Heart left ventricle (tissue), 16 donors: ENCODE data around the gene MIA. TPM values are rescaled to one million over a fixed set of nuclear protein-coding genes. Genes with fewer than 3 reads are reported as not detected.
A peak's percentile ranks its signal among the peaks of the same experiment; 100 is the strongest.
"Not testable (repeated sequence)": the region's sequence is repeated elsewhere in the genome, so short reads cannot be mapped to it uniquely, and the experiment has no call there.

ENCODE experiments used
- ATAC-seq, 4 donors: fragments of 200-7000 bp; cut with Tn5 transposase; one replicate each; pipeline ENCODE4 v1.9.1; 2020 to 2022; ENCODE audit warnings: moderate library complexity in 4 of 4, mild to moderate bottlenecking in 3 of 4, moderate number of reproducible peaks in 1 of 4
- DNase-seq, 5 donors: peaks; one replicate each; pipeline ENCODE4 v3.0.0-alpha.2; 2020
- H3K27ac ChIP-seq, 12 donors: fragments of 200-600 bp; sonication (generic) in 4 of 12; one replicate each; pipeline versions ENCODE4 v1.5.0 to v1.8.0; 2016 to 2022; ENCODE audit warnings: mild to moderate bottlenecking in 2 of 12
- H3K27me3 ChIP-seq, 9 donors: fragments of 200-600 bp; sonication (generic) in 2 of 9; one replicate each; pipeline versions ENCODE4 v1.5.1 to v1.8.0; 2016 to 2022; ENCODE audit warnings: mild to moderate bottlenecking in 3 of 9
- H3K36me3 ChIP-seq, 9 donors: fragments of 200-600 bp; sonication (generic) in 2 of 9; one replicate each; pipeline versions ENCODE4 v1.5.0 to v1.8.0; 2018 to 2022; ENCODE audit warnings: mild to moderate bottlenecking in 2 of 9
- H3K4me1 ChIP-seq, 12 donors: fragments of 200-600 bp; sonication (generic) in 4 of 12; one replicate each; pipeline versions ENCODE4 v1.5.0 to v1.8.0; 2016 to 2022; ENCODE audit warnings: mild to moderate bottlenecking in 3 of 12
- H3K4me3 ChIP-seq, 12 donors: fragments of 200-600 bp; sonication (generic) in 4 of 12; one replicate each; pipeline versions ENCODE4 v1.5.0 to v1.8.0; 2017 to 2022; ENCODE audit warnings: mild to moderate bottlenecking in 9 of 12, moderate library complexity in 4 of 12
- H3K9me3 ChIP-seq, 12 donors: fragments of 200-600 bp; sonication (generic) in 4 of 12; one replicate each; pipeline versions ENCODE4 v1.5.0 to v1.8.0; 2016 to 2022; ENCODE audit warnings: mild to moderate bottlenecking in 1 of 12
- POLR2A ChIP-seq, 2 donors: fragments of 450-650 bp; IDR thresholded peaks; one replicate each; pipeline ENCODE4 v1.6.1; 2017; ENCODE audit warnings: antibody characterized with exemption in 2 of 2, mild to moderate bottlenecking in 2 of 2, moderate library complexity in 2 of 2
- WGBS, 4 donors: extraction: QIAGEN DNeasy Blood & Tissue Kit in 2 of 4; methylation state at CpG; one replicate each; pipeline versions ENCODE4 v1.1.5 to v1.1.7; 2013 to 2018; 5-methylcytosine and 5-hydroxymethylcytosine counted together
- intact Hi-C, 10 donors: fragments of 100-400 bp; cut with DNase I; formaldehyde crosslinking; loops; one replicate each; pipeline versions ENCODE4 v1.11.1 to v1.14.2; 2022
- polyA plus RNA-seq, 2 donors: library from polyadenylated mRNA; stranded (reverse); fragments of 200-250 nt; gene quantifications; one replicate each; pipeline ENCODE4 v1.2.3, GENCODE V29; 2013
- total RNA-seq, 9 donors: library from RNA; depleted of rRNA in 2 of 9; stranded (reverse); fragments of >200 nt in 2 of 9; fragmentation: NEBNext Ultra II Directional in 3 of 9; extraction: Animal tissue kit (Norgen Biotek cat#: 25700) in 3 of 9; gene quantifications; one replicate each; pipeline versions ENCODE4 v1.1.0 to v1.2.4, GENCODE V29; 2016 to 2023
- TF ChIP-seq, protein P1 (sequence below), 12 donors: fragments of 200-600 bp; sonication (generic) in 4 of 12; IDR thresholded peaks; one replicate each; pipeline versions ENCODE4 v1.5.0 to v1.8.0; 2018 to 2022; ENCODE audit warnings: antibody characterized with exemption in 12 of 12, mild to moderate bottlenecking in 5 of 12
- donor health status: ischemic (EF 13 %, LVEDD 7.1; RV severe dilation, severe dysfunction).
- donor health status: healthy with polysubstance abuse.
- donor health status: DM: no; HTN: yes; CAD: no.
- donor health status: DM: no; HTN: no; CAD: no.
- donor health status: ischemic (EF 25% LVEDD 6.9; RV normal size, moderate dysfunction).
- donor health status: ischemic (EF 25% LVEDD 5.7; RV mildly dilated, moderate dysfunction).
- donor health status: healthy.
- donor health status: DM: yes; HTN: yes; CAD: no.
- donor health status: ischemic (EF 35%, LVEDD 5.7; RV mildly dilated, moderate dysfunction).
- donor health status: nonischemic (EF 11% LVEDD 7.7; RV severe dilation, severe dysfunction).
- donor health status: DM: yes; HTN: yes; CAD: no.
- donor health status: PGD.
- donor health status: ischemic (EF 29% LVEDD 5.4; RV normal size, mild dysfunction).
- donor health status: nonischemic (EF 23%, LVEDD 6.1; RV moderate dilation, normal function).

Gene MIA
- total and polyA plus RNA-seq, 11 donors = 0.72 to 3.0 (median 1.0) TPM; not detected in 5

DNA sequence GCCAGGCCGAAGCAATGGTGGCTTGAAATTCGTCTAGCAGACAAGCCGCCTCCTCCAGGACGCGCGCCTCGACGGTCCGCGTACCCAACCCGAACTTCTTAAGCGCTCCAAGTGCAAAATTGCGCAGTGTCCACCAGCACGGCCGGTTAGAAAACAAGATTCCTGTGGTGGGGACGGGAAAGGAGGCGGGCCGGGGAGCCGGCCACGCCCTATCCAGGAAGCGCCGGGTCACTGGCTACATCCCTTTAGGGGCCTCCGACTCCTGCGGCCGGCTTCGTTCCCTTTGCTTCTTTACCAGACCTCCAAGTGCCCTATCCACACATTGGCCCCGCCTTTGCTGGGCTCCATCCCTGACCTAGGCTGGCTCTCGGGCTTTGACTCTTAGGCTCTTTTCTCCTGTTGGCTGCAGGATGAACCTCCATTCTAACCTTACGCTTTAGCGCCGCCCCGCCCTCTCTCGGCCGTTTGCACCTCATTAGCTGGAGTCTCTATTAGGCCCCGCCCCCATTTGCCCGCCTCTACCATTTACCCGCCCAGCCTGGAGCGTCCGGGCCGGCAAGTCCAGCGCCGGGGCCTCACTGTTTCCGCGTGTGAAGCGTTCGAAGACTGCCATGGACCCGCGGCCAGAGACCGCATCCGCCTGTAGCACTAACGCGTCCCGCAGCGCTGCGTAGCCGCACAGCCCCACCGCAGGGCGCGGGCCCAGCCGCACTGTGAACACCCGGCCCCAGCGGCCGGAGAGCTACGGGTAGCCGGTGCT is 35.5 kb downstream of the MIA start:
- not testable (repeated sequence) for H3K27me3 ChIP-seq, H3K9me3 ChIP-seq
- 1 to 5% (median 3%) methylated on average over 32 to 65 of the region's 65 CpGs for WGBS, 4 donors
- TF ChIP-seq, protein P1, sequence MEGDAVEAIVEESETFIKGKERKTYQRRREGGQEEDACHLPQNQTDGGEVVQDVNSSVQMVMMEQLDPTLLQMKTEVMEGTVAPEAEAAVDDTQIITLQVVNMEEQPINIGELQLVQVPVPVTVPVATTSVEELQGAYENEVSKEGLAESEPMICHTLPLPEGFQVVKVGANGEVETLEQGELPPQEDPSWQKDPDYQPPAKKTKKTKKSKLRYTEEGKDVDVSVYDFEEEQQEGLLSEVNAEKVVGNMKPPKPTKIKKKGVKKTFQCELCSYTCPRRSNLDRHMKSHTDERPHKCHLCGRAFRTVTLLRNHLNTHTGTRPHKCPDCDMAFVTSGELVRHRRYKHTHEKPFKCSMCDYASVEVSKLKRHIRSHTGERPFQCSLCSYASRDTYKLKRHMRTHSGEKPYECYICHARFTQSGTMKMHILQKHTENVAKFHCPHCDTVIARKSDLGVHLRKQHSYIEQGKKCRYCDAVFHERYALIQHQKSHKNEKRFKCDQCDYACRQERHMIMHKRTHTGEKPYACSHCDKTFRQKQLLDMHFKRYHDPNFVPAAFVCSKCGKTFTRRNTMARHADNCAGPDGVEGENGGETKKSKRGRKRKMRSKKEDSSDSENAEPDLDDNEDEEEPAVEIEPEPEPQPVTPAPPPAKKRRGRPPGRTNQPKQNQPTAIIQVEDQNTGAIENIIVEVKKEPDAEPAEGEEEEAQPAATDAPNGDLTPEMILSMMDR (IDR thresholded peaks at IDR 0.05) = peak in 3 of 12 donors; percentile 11 to 34 (median 18)
- Histone ChIP-seq H3K27ac (peak overlapping the region; percentile 20 to 87 (median 80)), H3K36me3 (peaks cover 0 to 37% (median 28%) of the 10 kb centered on the region in 9 donors), H3K4me1 (peaks cover 13 to 70% (median 50%) of the 10 kb centered on the region in 12 donors), H3K4me3 (peak overlapping the region in 11 of 12 donors; percentile 35 to 65 (median 54))
- peak; percentile 79 to 90 (median 86) for DNase-seq
- peak; percentile 81 to 92 (median 90) for ATAC-seq
- intact Hi-C loops = loop anchor here in 1 of 10 donors (2.0 kb wide), 1 partner anchor 60 kb away; the partner anchor contains the start of genes ACTMAP and SNRPA

- H3K9me3 ChIP-seq = no peaks in the 10 kb centered on the region
- H3K36me3 ChIP-seq = peaks cover 0 to 32% (median 27%) of the 10 kb centered on the region in 9 donors
- intact Hi-C loops = loop anchor here in 1 of 10 donors (2.0 kb wide), 1 partner anchor 61 kb away; the partner anchor contains the start of genes ACTMAP and SNRPA
- ATAC-seq (no peak), DNase-seq (peak in 1 of 5 donors; percentile 26)
- H3K27me3 ChIP-seq = no peaks in the 10 kb centered on the region
- peaks cover 12 to 61% (median 41%) of the 10 kb centered on the region in 12 donors for H3K4me1 ChIP-seq
- 39 to 53% (median 49%) methylated on average over 24 to 35 of the region's 35 CpGs for WGBS, 4 donors
- TF ChIP-seq, protein P1 (IDR thresholded peaks at IDR 0.05) = no peak
- no peak for TF ChIP-seq POLR2A (IDR thresholded peaks at IDR 0.05)
- peak overlapping the region; percentile 20 to 87 (median 78) for H3K27ac ChIP-seq
- peak overlapping the region in 11 of 12 donors; percentile 35 to 65 (median 54) for H3K4me3 ChIP-seq
Observed at GRCh38 chr19:40811478-40812341, 36.4 kb downstream of the MIA start.

- DNase-seq = peak in 1 of 5 donors; percentile 18
- H3K27me3 ChIP-seq, intact Hi-C loops, H3K27ac ChIP-seq, H3K4me3 ChIP-seq, H3K9me3 ChIP-seq, ATAC-seq: not testable (repeated sequence)
- Histone ChIP-seq H3K36me3 (peaks cover 0 to 25% (median 20%) of the 10 kb centered on the region in 9 donors), H3K4me1 (peaks cover 5 to 52% (median 33%) of the 10 kb centered on the region in 12 donors)
- 92 to 97% (median 94%) methylated on average over 7 of the region's 7 CpGs for WGBS, 4 donors
Observed at GRCh38 chr19:40812571-40812970, 37.2 kb downstream of the MIA start.

- Histone ChIP-seq H3K27ac (no peak overlapping the region), H3K4me3 (no peak overlapping the region), H3K9me3 (no peaks in the 10 kb centered on the region), H3K36me3 (peaks cover 0 to 19% (median 13%) of the 10 kb centered on the region in 9 donors), H3K27me3 (no peaks in the 10 kb centered on the region), H3K4me1 (peaks cover 4 to 46% (median 30%) of the 10 kb centered on the region in 12 donors)
- 17 to 26% (median 23%) methylated on average over 4 of the region's 4 CpGs for WGBS, 4 donors
- no peak for TF ChIP-seq POLR2A (IDR thresholded peaks at IDR 0.05)
- TF ChIP-seq, protein P1 (IDR thresholded peaks at IDR 0.05) = no peak
- ATAC-seq (no peak), DNase-seq (no peak)
- intact Hi-C loops = no loop called here
Observed at GRCh38 chr19:40813182-40813581, 37.9 kb downstream of the MIA start.
